K562 (cell line): ENCODE measurements around the gene HACD1. TPM values are rescaled to one million over a fixed set of nuclear protein-coding genes. Genes with fewer than 3 reads are reported as not detected.
A peak's percentile ranks its signal among the peaks of the same experiment; 100 is the strongest.

ENCODE experiments used
- ATF7 ChIP-seq: fragments of 450-650 bp; IDR thresholded peaks from 2 replicates; pipeline ENCODE4 v1.7.1; 2014; ENCODE audit warnings: mild to moderate bottlenecking, moderate library complexity
- BDP1 ChIP-seq: IDR thresholded peaks from 3 replicates; pipeline ENCODE4 v1.6.1; 2011; ENCODE audit not compliant: insufficient read length, insufficient read depth
- CCNT2 ChIP-seq: IDR thresholded peaks from 2 replicates; pipeline ENCODE4 v1.6.1; 2011; ENCODE audit warnings: borderline replicate concordance, low read depth, mild to moderate bottlenecking, moderate library complexity, mixed read lengths, low read length; ENCODE audit not compliant: insufficient read length; ENCODE audit errors: extremely low read depth
- CHD1 ChIP-seq: fragments of 200-600 bp; sonication (generic); IDR thresholded peaks from one replicate; pipeline ENCODE4 v1.6.1; 2012; ENCODE audit warnings: mild to moderate bottlenecking, moderate library complexity, low read length, inconsistent platforms
- ELF4 ChIP-seq: fragments of 450-650 bp; formaldehyde crosslinking; IDR thresholded peaks from 2 replicates; pipeline ENCODE4 v1.4.0; 2022; ENCODE audit warnings: missing genetic modification characterization
- ESRRA ChIP-seq: fragments of 450-650 bp; IDR thresholded peaks from 2 replicates; pipeline ENCODE4 v1.6.1; 2014; ENCODE audit warnings: low read depth, mild to moderate bottlenecking, moderate library complexity, borderline replicate concordance
- GABPA ChIP-seq: fragments of 200-800 bp; sonication (Bioruptor generic); conservative IDR thresholded peaks from 2 replicates; pipeline ENCODE4 v1.6.1; 2016; ENCODE audit warnings: low read depth, missing genetic modification characterization, missing compliant biosample characterization
- GTF2E2 ChIP-seq: fragments of 200-800 bp; sonication (Bioruptor generic); IDR thresholded peaks from 2 replicates; pipeline ENCODE4 v1.6.1; 2016; ENCODE audit warnings: missing genetic modification characterization, missing compliant biosample characterization
- HDAC1 ChIP-seq, 2 experiments: fragments of 450-650 bp; IDR thresholded peaks; 2 replicates each; pipeline ENCODE4 v1.6.1; 2016 to 2017; ENCODE audit warnings: inconsistent platforms in 1 of 2, mild to moderate bottlenecking in 1 of 2, moderate library complexity in 1 of 2
- HMG20A ChIP-seq: fragments of 450-650 bp; formaldehyde crosslinking; conservative IDR thresholded peaks from 2 replicates; pipeline ENCODE4 v1.4.0; 2020; ENCODE audit warnings: mild to moderate bottlenecking, mixed read lengths
- HSF4 ChIP-seq: fragments of 250-450 bp; sonication (Bioruptor Pico); IDR thresholded peaks from 2 replicates; pipeline ENCODE4 v2.1.2; 2022; ENCODE audit warnings: mild to moderate bottlenecking, moderate library complexity, borderline replicate concordance
- MED1 ChIP-seq: sonication (generic); formaldehyde crosslinking; IDR thresholded peaks from 2 replicates; pipeline ENCODE4 v1.8.1; 2023; ENCODE audit warnings: missing genetic modification reagents, borderline replicate concordance
- MEIS2 ChIP-seq: fragments of 450-650 bp; IDR thresholded peaks from 2 replicates; pipeline ENCODE4 v1.6.1; 2014; ENCODE audit warnings: mild to moderate bottlenecking; ENCODE audit not compliant: partially characterized antibody
- NFRKB ChIP-seq: fragments of 450-650 bp; IDR thresholded peaks from 2 replicates; pipeline ENCODE4 v1.6.1; 2016; ENCODE audit warnings: low read depth
- PBX2 ChIP-seq, 2 experiments: IDR thresholded peaks in 1 of 2; conservative IDR thresholded peaks in 1 of 2; 2 replicates each; pipeline ENCODE4 v1.6.1; 2016; ENCODE audit warnings: low read depth in 2 of 2, mild to moderate bottlenecking in 1 of 2, missing compliant biosample characterization in 1 of 2, missing genetic modification characterization in 1 of 2, moderate library complexity in 1 of 2
- PHF20 ChIP-seq: fragments of 450-650 bp; IDR thresholded peaks from 2 replicates; pipeline ENCODE4 v1.6.1; 2018; ENCODE audit not compliant: partially characterized antibody
- TCF3 ChIP-seq: sonication (generic); formaldehyde crosslinking; IDR thresholded peaks from 2 replicates; pipeline ENCODE4 v1.4.0; 2020; ENCODE audit warnings: mild to moderate bottlenecking, missing genetic modification reagents
- TOE1 ChIP-seq, 2 experiments: fragments of 450-650 bp in 1 of 2; sonication (generic) in 1 of 2; formaldehyde crosslinking in 1 of 2; IDR thresholded peaks; 2 replicates each; pipeline versions ENCODE4 v1.7.1 to v1.8.0; 2016 to 2022; ENCODE audit warnings: borderline replicate concordance in 2 of 2, mild to moderate bottlenecking in 2 of 2, antibody characterized with exemption in 1 of 2, inconsistent platforms in 1 of 2, low read depth in 1 of 2, missing genetic modification reagents in 1 of 2, moderate library complexity in 1 of 2
- TRIM28 ChIP-seq: fragments of 450-650 bp; IDR thresholded peaks from 2 replicates; pipeline ENCODE4 v1.6.1; 2017
- ZNF431 ChIP-seq: sonication (generic); formaldehyde crosslinking; IDR thresholded peaks from 2 replicates; pipeline ENCODE4 v1.8.0; 2022; ENCODE audit warnings: mild to moderate bottlenecking, missing genetic modification reagents
- ZNF583 ChIP-seq: fragments of 250-450 bp; sonication (Bioruptor Pico); IDR thresholded peaks from 2 replicates; pipeline ENCODE4 v1.4.0; 2020
- ZNF584 ChIP-seq: fragments of 200-800 bp; sonication (Bioruptor generic); IDR thresholded peaks from 2 replicates; pipeline ENCODE4 v1.6.1; 2016; ENCODE audit warnings: low read depth, mild to moderate bottlenecking, missing genetic modification characterization, missing compliant biosample characterization
- polyA plus RNA-seq, 8 experiments: library from polyadenylated mRNA; depleted of rRNA in 4 of 8; stranded (reverse) in 5 of 8; unstranded in 3 of 8; fragments of >200 nt; fragmentation: Nextera tagmentation in 2 of 8; fragmentation: Illumina TruSeq in 1 of 8; extraction: Ambion mirVana in 2 of 8; extraction: Trizol in 1 of 8; gene quantifications; 2 replicates each; pipeline versions ENCODE4 v1.2.1 to v1.2.3, GENCODE V29; 2011 to 2014; ENCODE audit warnings: inconsistent platforms in 1 of 8, missing spikeins in 1 of 8
- total RNA-seq, 7 experiments: library from RNA; depleted of rRNA in 6 of 7; stranded (reverse); fragments of >200 nt in 6 of 7; fragmentation: Illumina TruSeq in 2 of 7; extraction: Trizol in 2 of 7; gene quantifications; 2 replicates each; pipeline versions ENCODE4 v1.2.1 to v1.2.3, GENCODE V29; 2011 to 2021; ENCODE audit warnings: low replicate concordance in 1 of 7
- TF ChIP-seq, protein P1 (sequence below): fragments of 450-650 bp; formaldehyde crosslinking; IDR thresholded peaks from 2 replicates; pipeline ENCODE4 v1.4.0; 2020; ENCODE audit warnings: mild to moderate bottlenecking, moderate library complexity

Gene HACD1
- total and polyA plus RNA-seq, 9 of the 15 experiments (the other 6 are each of a cell fraction or from before 2014, with no cell fraction given): 0.99 to 4.5 (median 2.4) TPM

DNA sequence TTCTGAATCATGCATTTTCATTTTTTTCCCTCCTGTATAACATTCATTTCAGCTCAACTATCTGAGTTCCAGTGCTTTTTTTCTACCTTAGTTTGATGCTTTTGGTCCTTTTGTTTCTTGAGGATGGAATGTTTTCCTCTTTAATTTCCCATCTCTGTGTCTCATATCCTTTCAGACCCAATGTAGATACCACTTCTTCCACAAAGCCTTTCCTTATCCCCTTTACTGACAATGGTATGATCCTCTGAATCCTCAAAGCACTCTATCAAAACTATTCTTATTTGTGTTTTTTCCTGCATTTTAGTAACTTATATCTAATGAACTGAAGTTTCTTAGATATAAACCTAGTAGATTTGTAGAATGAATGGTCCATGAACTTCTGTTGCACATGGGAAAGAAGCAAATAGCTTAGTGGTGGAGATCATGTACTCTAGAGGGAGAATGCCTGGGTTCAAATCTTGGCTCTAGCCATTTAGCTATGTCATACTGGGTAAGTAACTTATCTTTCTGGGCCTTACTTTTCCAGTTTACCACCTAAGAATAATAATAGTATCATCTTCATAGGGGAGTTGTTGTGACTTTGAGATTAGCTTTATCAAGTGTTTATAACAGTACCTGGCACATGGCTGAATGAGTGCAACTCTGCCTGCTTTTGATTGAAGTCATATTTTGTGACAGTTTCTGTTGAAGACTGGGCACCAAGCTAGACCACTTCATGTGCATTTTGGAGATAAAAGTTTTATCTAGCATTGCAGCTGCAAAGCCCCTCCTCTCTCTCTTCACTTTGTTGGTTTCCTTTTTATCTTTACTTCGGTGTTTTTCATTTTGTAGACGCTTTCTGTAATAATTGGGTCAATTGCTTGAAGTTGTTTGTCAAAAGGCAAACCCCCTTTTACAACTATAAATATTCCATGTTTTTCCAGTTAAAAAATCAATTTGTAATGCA is 45.3 kb upstream of the HACD1 start (continued):
- TF ChIP-seq TOE1 (IDR thresholded peaks at IDR 0.05; ENCODE audit: borderline replicate concordance) (peak; percentile 66; the same call in 1 of the 2 replicates), TOE1 (CRISPR knock-in tag; IDR thresholded peaks at IDR 0.05; ENCODE audit: borderline replicate concordance, low read depth) (no peak), BDP1 (no peak), ATF7 (peak; percentile 89), HSF4 (CRISPR knock-in tag) (peak; percentile 21; the same call in 1 of the 2 replicates), CHD1 (no peak), MEIS2 (peak; percentile 95), ZNF584 (CRISPR knock-in tag) (peak; percentile 80), CCNT2 (peak; percentile 98), HMG20A (0 out of 2 replicates have a peak, but pooled peaks have one; percentile 4), ZNF583 (peak; percentile 20; the same call in 1 of the 2 replicates), ZNF431 (CRISPR knock-in tag) (no peak), PHF20 (no peak), PBX2 (CRISPR knock-in tag; IDR thresholded peaks at IDR 0.05; ENCODE audit: low read depth) (no peak), PBX2 (tag; conservative IDR thresholded peaks at IDR 0.05; ENCODE audit: low read depth) (peak; percentile 87), MED1 (no peak), NFRKB (0 out of 2 replicates have a peak, but pooled peaks have one; percentile 32), TRIM28 (peak; percentile 77; the same call in 1 of the 2 replicates), GTF2E2 (tag) (no peak), HDAC1 (IDR thresholded peaks at IDR 0.05) (peak; percentile 60 to 88; a peak in 3 of 4 replicates), TCF3 (CRISPR knock-in tag) (peak; percentile 98), GABPA (tag) (peak; percentile 40), ESRRA (peak; percentile 23; the same call in 1 of the 2 replicates), ELF4 (peak; percentile 82; the same call in 1 of the 2 replicates)
- TF ChIP-seq, protein P1, sequence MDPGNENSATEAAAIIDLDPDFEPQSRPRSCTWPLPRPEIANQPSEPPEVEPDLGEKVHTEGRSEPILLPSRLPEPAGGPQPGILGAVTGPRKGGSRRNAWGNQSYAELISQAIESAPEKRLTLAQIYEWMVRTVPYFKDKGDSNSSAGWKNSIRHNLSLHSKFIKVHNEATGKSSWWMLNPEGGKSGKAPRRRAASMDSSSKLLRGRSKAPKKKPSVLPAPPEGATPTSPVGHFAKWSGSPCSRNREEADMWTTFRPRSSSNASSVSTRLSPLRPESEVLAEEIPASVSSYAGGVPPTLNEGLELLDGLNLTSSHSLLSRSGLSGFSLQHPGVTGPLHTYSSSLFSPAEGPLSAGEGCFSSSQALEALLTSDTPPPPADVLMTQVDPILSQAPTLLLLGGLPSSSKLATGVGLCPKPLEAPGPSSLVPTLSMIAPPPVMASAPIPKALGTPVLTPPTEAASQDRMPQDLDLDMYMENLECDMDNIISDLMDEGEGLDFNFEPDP: no peak
